ENCODE results near the gene MOB3B. TPM values are rescaled to one million over a fixed set of nuclear protein-coding genes. Genes with fewer than 3 reads are reported as not detected.
A peak's percentile ranks its signal among the peaks of the same experiment; 100 is the strongest.

The MOB3B gene
- total RNA-seq, 1 experiment from 2014 or later, result 2.6 TPM

DNA sequence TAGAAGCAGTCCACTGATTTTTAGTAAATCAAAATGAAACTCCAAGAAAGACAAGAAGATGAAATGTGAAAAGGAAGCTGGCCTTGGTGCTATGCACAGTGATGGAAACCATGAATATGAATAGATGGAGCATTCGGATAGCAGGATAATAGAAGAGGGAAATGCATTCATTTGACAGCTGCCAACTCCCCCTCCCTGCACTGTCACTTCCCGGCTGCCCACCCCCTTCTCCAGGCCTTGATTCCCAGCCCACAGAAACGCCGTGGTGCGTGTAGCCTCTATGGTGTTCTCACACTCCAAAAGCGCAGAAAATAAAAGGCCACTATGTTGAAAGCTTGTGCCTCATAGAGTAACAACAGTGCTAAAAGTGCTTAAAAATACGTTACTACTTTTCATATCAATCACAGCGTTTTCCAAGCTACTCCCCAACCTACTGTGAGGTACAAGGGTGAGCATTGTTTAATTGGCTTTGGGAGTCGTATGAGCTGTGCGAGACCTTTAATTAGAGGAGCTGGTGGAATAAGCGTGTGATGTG, 31.7 kb downstream of the MOB3B start:
- POLR2A ChIA-PET (ENCODE audit: unreplicated experiment), result no interaction called here
- Histone ChIP-seq H3K36me3 (ENCODE audit: low read depth, low read length) (no peaks in the 10 kb centered on the region), H3K79me2 (ENCODE audit: low read length) (no peaks in the 10 kb centered on the region), H3K9me2 (replicated peaks; ENCODE audit: low read length) (no peaks in the 10 kb centered on the region), H3K27me3 (ENCODE audit: low read length) (no peaks in the 10 kb centered on the region), H3K4me1 (ENCODE audit: insufficient read depth, low read length) (peaks cover 18% of the 10 kb centered on the region), H3K4me3 (ENCODE audit: low read length) (no peak overlapping the region), H3K9ac (ENCODE audit: low read length) (no peak overlapping the region), H3F3A (ENCODE audit: low read length, unreplicated experiment) (no peaks in the 10 kb centered on the region), H2AFZ (ENCODE audit: low read length) (no peak overlapping the region), H3K9me3 (ENCODE audit: low read length) (no peaks in the 10 kb centered on the region), H4K20me1 (ENCODE audit: low read length) (no peaks in the 10 kb centered on the region), H3K4me2 (ENCODE audit: low read length) (no peak overlapping the region), H3K27ac (ENCODE audit: low read length) (0 out of 2 replicates have a peak overlapping the region, but pooled peaks have one; percentile 80)
- CTCF ChIA-PET, result no interaction called here
- no TSS peak for BruUV-seq (replicated peaks)
- intact Hi-C loops (cut with micrococcal nuclease), result no loop called here
- no peak for ATAC-seq
- no peak for DNase-seq
- TF ChIP-seq EZH2 (IDR thresholded peaks at IDR 0.05; ENCODE audit: low read length, unreplicated experiment) (no peak), EZH2phosphoT487 (IDR thresholded peaks at IDR 0.05; ENCODE audit: borderline replicate concordance, low read length) (no peak), CTCF (conservative IDR thresholded peaks at IDR 0.05; ENCODE audit: low read depth, low read length) (no peak)

DNA sequence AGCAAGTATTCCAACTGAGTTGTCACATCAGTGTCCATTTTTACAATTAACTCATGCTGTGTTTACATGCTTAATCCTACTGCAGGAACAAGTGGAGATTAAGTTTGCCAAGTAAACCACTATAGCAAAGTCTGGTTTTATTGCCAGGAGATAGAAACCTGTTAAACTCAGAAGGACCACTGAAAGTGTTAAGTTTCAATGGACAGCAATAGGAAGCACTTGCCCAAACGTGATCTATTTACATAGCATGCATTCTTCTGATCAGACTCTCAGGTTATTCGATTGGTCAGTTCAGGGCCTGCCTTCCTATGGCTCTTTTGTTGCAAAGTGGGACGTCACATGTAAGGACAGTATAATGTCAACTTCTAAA, 33.5 kb downstream of the MOB3B start:
- Histone ChIP-seq H3F3A (ENCODE audit: low read length, unreplicated experiment) (no peaks in the 10 kb centered on the region), H3K4me1 (ENCODE audit: insufficient read depth, low read length) (peaks cover 18% of the 10 kb centered on the region), H3K79me2 (ENCODE audit: low read length) (no peaks in the 10 kb centered on the region), H3K4me2 (ENCODE audit: low read length) (no peak overlapping the region), H3K9me3 (ENCODE audit: low read length) (no peaks in the 10 kb centered on the region), H3K4me3 (ENCODE audit: low read length) (no peak overlapping the region), H3K9me2 (replicated peaks; ENCODE audit: low read length) (no peaks in the 10 kb centered on the region), H3K9ac (ENCODE audit: low read length) (no peak overlapping the region), H3K27ac (ENCODE audit: low read length) (no peak overlapping the region), H4K20me1 (ENCODE audit: low read length) (no peaks in the 10 kb centered on the region), H3K36me3 (ENCODE audit: low read depth, low read length) (no peaks in the 10 kb centered on the region), H2AFZ (ENCODE audit: low read length) (no peak overlapping the region), H3K27me3 (ENCODE audit: low read length) (no peaks in the 10 kb centered on the region)
- POLR2A ChIA-PET (ENCODE audit: unreplicated experiment), result no interaction called here
- TF ChIP-seq CTCF (conservative IDR thresholded peaks at IDR 0.05; ENCODE audit: low read depth, low read length) (no peak), EZH2 (IDR thresholded peaks at IDR 0.05; ENCODE audit: low read length, unreplicated experiment) (no peak), EZH2phosphoT487 (IDR thresholded peaks at IDR 0.05; ENCODE audit: borderline replicate concordance, low read length) (no peak)
- intact Hi-C loops (cut with micrococcal nuclease), result no loop called here
- CTCF ChIA-PET, result no interaction called here
- ATAC-seq (no peak; the same call in 1 of the 2 replicates), DNase-seq (no peak)
- no TSS peak for BruUV-seq (replicated peaks)

- POLR2A ChIA-PET (ENCODE audit: unreplicated experiment), result no interaction called here
- Histone ChIP-seq H3K27ac (ENCODE audit: low read length) (no peak overlapping the region), H2AFZ (ENCODE audit: low read length) (no peak overlapping the region), H3K9ac (ENCODE audit: low read length) (no peak overlapping the region), H3K4me1 (ENCODE audit: insufficient read depth, low read length) (peaks cover 18% of the 10 kb centered on the region), H3K79me2 (ENCODE audit: low read length) (no peaks in the 10 kb centered on the region), H4K20me1 (ENCODE audit: low read length) (no peaks in the 10 kb centered on the region), H3F3A (ENCODE audit: low read length, unreplicated experiment) (no peaks in the 10 kb centered on the region), H3K9me3 (ENCODE audit: low read length) (no peaks in the 10 kb centered on the region), H3K36me3 (ENCODE audit: low read depth, low read length) (no peaks in the 10 kb centered on the region), H3K4me3 (ENCODE audit: low read length) (no peak overlapping the region), H3K27me3 (ENCODE audit: low read length) (no peaks in the 10 kb centered on the region), H3K4me2 (ENCODE audit: low read length) (no peak overlapping the region), H3K9me2 (replicated peaks; ENCODE audit: low read length) (no peaks in the 10 kb centered on the region)
- intact Hi-C loops (cut with micrococcal nuclease), result no loop called here
- CTCF ChIA-PET, result no interaction called here
- TF ChIP-seq CTCF (conservative IDR thresholded peaks at IDR 0.05; ENCODE audit: low read depth, low read length) (no peak), EZH2phosphoT487 (IDR thresholded peaks at IDR 0.05; ENCODE audit: borderline replicate concordance, low read length) (no peak), EZH2 (IDR thresholded peaks at IDR 0.05; ENCODE audit: low read length, unreplicated experiment) (no peak)
- no peak for DNase-seq
- BruUV-seq (replicated peaks), result no TSS peak
- ATAC-seq, result no peak
These were observed 34.0 kb downstream of the MOB3B start for GRCh38 chr9:27495480-27496134.

All from PC-3 (cell line).